K562 (cell line): Measurements from ENCODE around the gene POLRMT. TPM values are rescaled to one million over a fixed set of nuclear protein-coding genes. Genes with fewer than 3 reads are reported as not detected.

Experiments
- ATF1 ChIP-seq, 2 experiments: fragments of 450-650 bp in 1 of 2; IDR thresholded peaks; 2 replicates each; pipeline ENCODE4 v1.6.1; 2016; ENCODE audit warnings: missing compliant biosample characterization in 1 of 2, missing genetic modification characterization in 1 of 2
- CEBPB ChIP-seq: fragments of 450-650 bp; IDR thresholded peaks from 2 replicates; pipeline ENCODE4 v1.6.1; 2016; ENCODE audit warnings: missing genetic modification characterization, missing compliant biosample characterization
- CREM ChIP-seq: IDR thresholded peaks from 2 replicates; pipeline ENCODE4 v1.6.1; 2014; ENCODE audit warnings: antibody characterized with exemption, low read depth
- FOXK2 ChIP-seq, 2 experiments: fragments of 450-650 bp; IDR thresholded peaks in 1 of 2; conservative IDR thresholded peaks in 1 of 2; 2 replicates each; pipeline ENCODE4 v1.6.1; 2016; ENCODE audit warnings: low read depth in 2 of 2, mild to moderate bottlenecking in 1 of 2
- GABPB2 ChIP-seq: fragments of 250-450 bp; sonication (Bioruptor Pico); conservative IDR thresholded peaks from 2 replicates; pipeline ENCODE4 v1.5.1; 2021; ENCODE audit warnings: mild to moderate bottlenecking
- HCFC1 ChIP-seq: IDR thresholded peaks from 2 replicates; pipeline ENCODE4 v1.6.1; 2012; ENCODE audit warnings: low read depth, low read length, improper control_type of control experiment
- HDAC6 ChIP-seq: IDR thresholded peaks from 2 replicates; pipeline ENCODE4 v1.6.1; 2012; ENCODE audit warnings: low read depth, mild to moderate bottlenecking, control low read depth, inconsistent platforms, low read length, moderate library complexity
- IRF2 ChIP-seq: sonication (generic); formaldehyde crosslinking; IDR thresholded peaks from 2 replicates; pipeline ENCODE4 v1.8.1; 2022; ENCODE audit warnings: mild to moderate bottlenecking, missing genetic modification reagents
- KAT2B ChIP-seq: IDR thresholded peaks from one replicate; pipeline ENCODE4 v1.6.1; 2012; ENCODE audit warnings: low read depth, mild to moderate bottlenecking, control low read depth, inconsistent platforms, low read length, moderate library complexity
- LCOR ChIP-seq: sonication (generic); formaldehyde crosslinking; IDR thresholded peaks from 2 replicates; pipeline ENCODE4 v1.8.0; 2022; ENCODE audit warnings: mild to moderate bottlenecking, missing genetic modification reagents
- MCM5 ChIP-seq: fragments of 450-650 bp; IDR thresholded peaks from 2 replicates; pipeline ENCODE4 v1.6.1; 2016; ENCODE audit warnings: low read depth
- MED1 ChIP-seq: sonication (generic); formaldehyde crosslinking; IDR thresholded peaks from 2 replicates; pipeline ENCODE4 v1.8.1; 2023; ENCODE audit warnings: missing genetic modification reagents, borderline replicate concordance
- NELFE ChIP-seq: IDR thresholded peaks from 2 replicates; pipeline ENCODE4 v1.6.1; 2011; ENCODE audit warnings: mild to moderate bottlenecking; ENCODE audit not compliant: insufficient read depth, insufficient read length
- NFATC3 ChIP-seq: fragments of 450-650 bp; IDR thresholded peaks from 2 replicates; pipeline ENCODE4 v1.6.1; 2017; ENCODE audit warnings: mild to moderate bottlenecking
- PURB ChIP-seq: sonication (generic); formaldehyde crosslinking; IDR thresholded peaks from 2 replicates; pipeline ENCODE4 v1.9.0; 2021; ENCODE audit warnings: low read depth, mild to moderate bottlenecking, missing genetic modification reagents
- SAFB2 ChIP-seq: fragments of 200-400 bp; formaldehyde crosslinking; IDR thresholded peaks from 2 replicates; pipeline ENCODE4 v1.6.1; 2018; ENCODE audit warnings: borderline replicate concordance, low read length, low read depth, moderate library complexity; ENCODE audit not compliant: severe bottlenecking
- SMARCB1 ChIP-seq: IDR thresholded peaks from 2 replicates; pipeline ENCODE4 v1.6.1; 2011; ENCODE audit warnings: improper control_type of control experiment, low read depth; ENCODE audit not compliant: insufficient read length
- SRSF1 ChIP-seq: fragments of 200-400 bp; formaldehyde crosslinking; IDR thresholded peaks from 2 replicates; pipeline ENCODE4 v1.6.1; 2017; ENCODE audit warnings: mild to moderate bottlenecking, low read depth, low read length, moderate library complexity
- TGIF2 ChIP-seq: sonication (generic); formaldehyde crosslinking; IDR thresholded peaks from 2 replicates; pipeline ENCODE4 v1.8.1; 2022; ENCODE audit warnings: mild to moderate bottlenecking, missing genetic modification reagents, moderate library complexity
- ZBTB7A ChIP-seq: IDR thresholded peaks from 2 replicates; pipeline ENCODE4 v1.6.1; 2011; ENCODE audit warnings: low read depth, mild to moderate bottlenecking, low read length, moderate library complexity, borderline replicate concordance; ENCODE audit not compliant: control insufficient read depth
- ZKSCAN3 ChIP-seq: fragments of 250-450 bp; sonication (Bioruptor Pico); IDR thresholded peaks from 2 replicates; pipeline ENCODE4 v1.4.0; 2020
- ZNF212 ChIP-seq: fragments of 450-650 bp; formaldehyde crosslinking; IDR thresholded peaks from 2 replicates; pipeline ENCODE4 v1.4.0; 2020; ENCODE audit warnings: mild to moderate bottlenecking
- ZNF224 ChIP-seq: sonication (generic); formaldehyde crosslinking; IDR thresholded peaks from 2 replicates; pipeline ENCODE4 v1.8.0; 2022; ENCODE audit warnings: mild to moderate bottlenecking, missing genetic modification reagents
- ZNF282 ChIP-seq: sonication (generic); formaldehyde crosslinking; IDR thresholded peaks from 2 replicates; pipeline ENCODE4 v1.8.1; 2023; ENCODE audit warnings: missing genetic modification reagents
- ZNF384 ChIP-seq: IDR thresholded peaks from 2 replicates; pipeline ENCODE4 v1.6.1; 2012; ENCODE audit warnings: low read depth, low read length, improper control_type of control experiment
- ZNF583 ChIP-seq: fragments of 250-450 bp; sonication (Bioruptor Pico); IDR thresholded peaks from 2 replicates; pipeline ENCODE4 v1.4.0; 2020
- ZNF717 ChIP-seq: fragments of 250-450 bp; sonication (Bioruptor Pico); IDR thresholded peaks from 2 replicates; pipeline ENCODE4 v1.5.0; 2021
- ZNF766 ChIP-seq: fragments of 200-800 bp; sonication (Bioruptor generic); conservative IDR thresholded peaks from 2 replicates; pipeline ENCODE4 v1.6.1; 2016; ENCODE audit warnings: missing genetic modification characterization, missing compliant biosample characterization
- polyA plus RNA-seq, 8 experiments: library from polyadenylated mRNA; depleted of rRNA in 4 of 8; stranded (reverse) in 5 of 8; unstranded in 3 of 8; fragments of >200 nt; fragmentation: Nextera tagmentation in 2 of 8; fragmentation: Illumina TruSeq in 1 of 8; extraction: Ambion mirVana in 2 of 8; extraction: Trizol in 1 of 8; gene quantifications; 2 replicates each; pipeline versions ENCODE4 v1.2.1 to v1.2.3, GENCODE V29; 2011 to 2014; ENCODE audit warnings: inconsistent platforms in 1 of 8, missing spikeins in 1 of 8
- total RNA-seq, 7 experiments: library from RNA; depleted of rRNA in 6 of 7; stranded (reverse); fragments of >200 nt in 6 of 7; fragmentation: Illumina TruSeq in 2 of 7; extraction: Trizol in 2 of 7; gene quantifications; 2 replicates each; pipeline versions ENCODE4 v1.2.1 to v1.2.3, GENCODE V29; 2011 to 2021; ENCODE audit warnings: low replicate concordance in 1 of 7
- TF ChIP-seq, protein P1 (sequence below): sonication (generic); formaldehyde crosslinking; IDR thresholded peaks from 2 replicates; pipeline ENCODE4 v1.8.0; 2022; ENCODE audit warnings: mild to moderate bottlenecking, missing genetic modification reagents, borderline replicate concordance
- TF ChIP-seq, protein P2 (sequence below): sonication (generic); IDR thresholded peaks from 2 replicates; pipeline ENCODE4 v1.6.1; 2016

Gene POLRMT
- total and polyA plus RNA-seq, 9 of the 15 experiments (the other 6 are each of a cell fraction or from before 2014, with no cell fraction given): 30.3 to 144 (median 68.0) TPM

DNA sequence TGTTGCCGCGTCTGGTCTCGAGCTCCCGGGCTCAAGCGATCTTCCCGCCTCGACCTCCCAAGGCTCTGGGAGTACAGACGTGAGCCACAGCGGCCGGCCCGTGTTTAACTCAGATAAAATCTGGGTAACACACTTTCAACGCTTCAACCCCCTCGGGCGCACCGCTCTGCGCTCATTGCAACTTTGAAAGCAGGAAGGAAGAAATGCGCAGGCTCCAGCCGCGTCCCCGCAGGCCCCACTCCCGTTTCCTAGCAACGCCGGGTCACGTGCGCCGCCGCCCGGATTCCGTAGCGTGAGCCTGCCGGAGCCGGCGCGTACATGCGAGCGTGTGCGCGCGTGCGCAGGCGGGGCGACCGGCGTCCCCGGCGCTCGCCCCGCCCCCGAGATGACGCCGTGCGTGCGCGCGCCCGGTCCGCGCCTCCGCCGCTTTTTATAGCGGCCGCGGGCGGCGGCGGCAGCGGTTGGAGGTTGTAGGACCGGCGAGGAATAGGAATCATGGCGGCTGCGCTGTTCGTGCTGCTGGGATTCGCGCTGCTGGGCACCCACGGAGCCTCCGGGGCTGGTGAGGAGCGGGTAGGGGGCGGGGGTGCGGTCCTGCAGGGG, 61.1 kb downstream of the POLRMT start, which contains the start of gene BSG (continued):
- TF ChIP-seq CEBPB (tag) (no peak), HDAC6 (no peak), ZNF766 (CRISPR knock-in tag) (no peak; the same call in 1 of the 2 replicates), SRSF1 (no peak), ZKSCAN3 (CRISPR knock-in tag) (no peak), IRF2 (CRISPR knock-in tag) (no peak), ZNF282 (CRISPR knock-in tag) (no peak), ZBTB7A (peak; percentile 51; the same call in 1 of the 2 replicates), SMARCB1 (no peak), ZNF224 (CRISPR knock-in tag) (no peak), HCFC1 (peak; percentile 57; the same call in 1 of the 2 replicates), NELFE (peak; percentile 46), MED1 (CRISPR knock-in tag) (no peak), LCOR (CRISPR knock-in tag) (no peak), SAFB2 (no peak), GABPB2 (CRISPR knock-in tag) (no peak), NFATC3 (no peak), KAT2B (no peak), ZNF384 (peak; percentile 78), TGIF2 (no peak), ATF1 (CRISPR knock-in tag; IDR thresholded peaks at IDR 0.05) (0 out of 2 replicates have a peak, but pooled peaks have one; percentile 11), ATF1 (tag; IDR thresholded peaks at IDR 0.05) (peak; percentile 85), PURB (CRISPR knock-in tag) (no peak), MCM5 (no peak), ZNF212 (CRISPR knock-in tag) (no peak), ZNF583 (CRISPR knock-in tag) (0 out of 2 replicates have a peak, but pooled peaks have one; percentile 15), ZNF717 (CRISPR knock-in tag) (no peak), CREM (peak; percentile 90), FOXK2 (conservative IDR thresholded peaks at IDR 0.05 in 1 of 2, IDR thresholded peaks at IDR 0.05 in 1 of 2; ENCODE audit: low read depth in 2 of 2) (peak; percentile 68 to 75; a peak in 3 of 4 replicates)
- TF ChIP-seq, protein P1, sequence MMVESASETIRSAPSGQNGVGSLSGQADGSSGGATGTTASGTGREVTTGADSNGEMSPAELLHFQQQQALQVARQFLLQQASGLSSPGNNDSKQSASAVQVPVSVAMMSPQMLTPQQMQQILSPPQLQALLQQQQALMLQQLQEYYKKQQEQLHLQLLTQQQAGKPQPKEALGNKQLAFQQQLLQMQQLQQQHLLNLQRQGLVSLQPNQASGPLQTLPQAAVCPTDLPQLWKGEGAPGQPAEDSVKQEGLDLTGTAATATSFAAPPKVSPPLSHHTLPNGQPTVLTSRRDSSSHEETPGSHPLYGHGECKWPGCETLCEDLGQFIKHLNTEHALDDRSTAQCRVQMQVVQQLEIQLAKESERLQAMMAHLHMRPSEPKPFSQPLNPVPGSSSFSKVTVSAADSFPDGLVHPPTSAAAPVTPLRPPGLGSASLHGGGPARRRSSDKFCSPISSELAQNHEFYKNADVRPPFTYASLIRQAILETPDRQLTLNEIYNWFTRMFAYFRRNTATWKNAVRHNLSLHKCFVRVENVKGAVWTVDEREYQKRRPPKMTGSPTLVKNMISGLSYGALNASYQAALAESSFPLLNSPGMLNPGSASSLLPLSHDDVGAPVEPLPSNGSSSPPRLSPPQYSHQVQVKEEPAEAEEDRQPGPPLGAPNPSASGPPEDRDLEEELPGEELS (CRISPR knock-in tag): no peak
- TF ChIP-seq, protein P2, sequence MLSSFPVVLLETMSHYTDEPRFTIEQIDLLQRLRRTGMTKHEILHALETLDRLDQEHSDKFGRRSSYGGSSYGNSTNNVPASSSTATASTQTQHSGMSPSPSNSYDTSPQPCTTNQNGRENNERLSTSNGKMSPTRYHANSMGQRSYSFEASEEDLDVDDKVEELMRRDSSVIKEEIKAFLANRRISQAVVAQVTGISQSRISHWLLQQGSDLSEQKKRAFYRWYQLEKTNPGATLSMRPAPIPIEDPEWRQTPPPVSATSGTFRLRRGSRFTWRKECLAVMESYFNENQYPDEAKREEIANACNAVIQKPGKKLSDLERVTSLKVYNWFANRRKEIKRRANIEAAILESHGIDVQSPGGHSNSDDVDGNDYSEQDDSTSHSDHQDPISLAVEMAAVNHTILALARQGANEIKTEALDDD: no peak
